ENCODE data around the gene MXRA8.

- TF ChIP-seq CTCF (IDR thresholded peaks at IDR 0.05) (no peak), POLR2A (IDR thresholded peaks at IDR 0.05) (no peak), POLR2AphosphoS5 (IDR thresholded peaks at IDR 0.05) (no peak), EP300 (IDR thresholded peaks at IDR 0.05) (no peak)
Measured at GRCh38 chr1:1395166-1395565, 36.8 kb upstream of the MXRA8 start.
